D341Med (cell line): ENCODE measurements around the gene ITGA4.
"Not testable (repeated sequence)": the region's sequence is repeated elsewhere in the genome, so short reads cannot be mapped to it uniquely, and the experiment has no call there.

Experiments used
- DNase-seq: peaks from one replicate; pipeline ENCODE4 v3.0.0; 2012; ENCODE audit warnings: low spot score

Gene ITGA4

GRCh38 chr2:181457121-181457740, at the start of gene ITGA4:
TSS of gene ITGA4 (plus strand) at chr2:181457386. CDS start at chr2:181457655, 269 bp downstream.
- DNase-seq = peak; percentile 95

- DNase-seq = no peak
Measured at GRCh38 chr2:181408861-181409260, 48.3 kb upstream of the ITGA4 start.

DNA sequence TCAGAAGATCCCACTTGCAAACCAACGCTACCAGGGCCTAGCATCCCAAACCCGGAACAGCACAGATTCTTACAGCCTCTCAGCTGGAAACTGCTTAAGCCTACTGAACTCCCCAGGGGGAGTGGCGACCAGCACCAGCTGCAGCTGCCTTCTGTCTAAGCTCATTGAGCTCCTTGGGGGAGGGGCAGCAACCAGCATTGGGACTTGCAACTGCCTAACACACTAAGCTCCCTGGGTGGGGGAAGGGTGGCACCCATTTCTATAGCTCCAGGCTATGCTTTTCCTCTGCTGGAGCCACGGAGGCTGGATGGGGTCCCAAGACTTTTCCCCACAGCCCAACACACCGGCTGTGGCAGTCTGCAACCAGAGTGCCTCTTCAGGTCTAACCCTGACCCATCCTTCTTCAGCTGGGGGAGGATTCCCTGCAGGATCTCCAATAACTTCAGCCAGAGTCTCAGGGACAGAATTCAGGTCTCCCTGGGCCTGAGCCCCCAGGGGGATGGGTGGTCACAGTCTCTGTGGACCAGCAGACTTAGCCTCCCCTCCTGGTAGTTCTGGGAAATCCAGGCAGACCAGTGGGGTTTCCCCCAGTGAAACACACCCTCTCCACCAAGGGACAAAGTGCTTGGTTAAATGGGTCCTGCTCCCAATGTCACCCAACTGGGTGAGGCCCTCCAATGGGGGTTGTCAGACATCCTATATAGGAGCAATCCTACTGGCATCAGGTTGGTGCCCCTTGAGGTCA, 45.9 kb upstream of the ITGA4 start:
- peak; percentile 80 for DNase-seq

DNA sequence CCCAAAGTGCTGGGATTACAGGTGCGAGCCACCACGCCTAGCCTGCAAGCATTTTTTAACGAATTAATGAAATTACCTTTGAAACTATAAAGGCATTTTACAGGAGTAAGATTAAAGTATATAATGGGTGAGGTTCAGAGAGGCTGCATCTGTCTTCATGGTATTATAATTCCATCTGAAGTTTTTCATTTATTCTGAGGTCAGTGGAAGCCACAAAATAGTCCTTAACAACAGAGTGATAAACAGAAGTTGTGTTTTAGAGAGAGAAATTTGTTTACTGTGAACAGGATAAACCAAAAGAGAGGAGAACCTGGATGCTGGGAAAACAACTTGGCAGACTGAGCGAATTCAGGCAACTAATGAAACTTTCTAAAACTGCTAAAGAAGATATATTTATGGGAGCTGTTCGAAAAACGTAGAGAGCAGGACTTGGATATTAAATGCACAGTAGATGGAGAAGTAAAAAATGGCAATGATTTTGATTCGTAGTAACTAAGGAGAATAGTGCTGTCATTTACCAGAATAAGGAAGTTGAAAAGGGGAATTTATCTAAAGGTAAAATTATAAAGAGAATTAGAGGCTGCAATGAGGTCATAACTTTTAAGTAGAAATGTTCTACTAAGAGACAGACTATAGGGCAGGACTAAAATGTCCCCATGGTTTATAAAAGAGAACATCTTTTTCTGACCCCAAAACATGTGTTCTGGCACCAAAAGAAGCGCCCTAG, 37.9 kb upstream of the ITGA4 start:
- DNase-seq = no peak

DNA sequence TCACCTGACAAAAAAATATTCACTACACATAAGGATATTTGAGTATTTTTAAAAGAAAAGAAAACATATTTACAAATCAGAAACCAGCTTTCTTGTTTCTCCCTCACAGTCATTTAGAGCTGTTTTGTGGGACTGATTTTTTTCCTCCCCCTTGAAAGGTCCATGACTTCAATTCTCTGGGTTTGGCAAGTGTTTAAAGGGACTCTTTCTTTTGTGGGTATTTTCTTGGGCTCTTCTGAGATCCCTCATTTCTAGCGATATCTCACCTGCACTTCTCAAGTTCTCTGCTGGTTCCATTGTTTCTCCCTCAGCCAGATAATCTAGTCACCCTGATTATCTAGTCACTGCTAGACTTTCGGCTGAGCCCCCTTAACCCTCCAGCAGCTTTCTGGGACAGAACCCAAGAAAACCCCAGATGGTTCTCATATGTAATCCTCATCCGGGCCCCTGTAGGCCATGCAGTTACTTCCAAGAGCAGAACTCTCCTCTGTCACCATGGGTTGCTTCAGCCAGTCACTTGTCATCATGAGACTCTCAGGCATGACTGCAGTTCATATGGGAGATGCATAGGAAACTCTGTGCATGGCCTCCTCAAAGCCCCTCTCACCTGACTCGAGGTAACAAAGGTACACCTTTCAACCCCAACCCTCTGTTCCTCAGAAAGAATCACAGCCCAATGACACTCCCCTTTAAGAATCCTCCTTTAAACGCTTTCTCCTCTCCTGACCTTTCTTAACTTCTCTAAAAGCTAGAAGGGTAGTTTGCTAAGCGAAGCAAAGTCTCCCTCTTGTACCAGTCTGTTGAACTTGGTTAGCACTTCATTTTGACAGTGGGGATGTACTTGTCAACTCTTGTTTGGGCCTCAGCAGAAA, 36.7 kb upstream of the ITGA4 start:
- no peak for DNase-seq

GRCh38 chr2:181421131-181421458, 36.1 kb upstream of the ITGA4 start:
- no peak for DNase-seq

DNA sequence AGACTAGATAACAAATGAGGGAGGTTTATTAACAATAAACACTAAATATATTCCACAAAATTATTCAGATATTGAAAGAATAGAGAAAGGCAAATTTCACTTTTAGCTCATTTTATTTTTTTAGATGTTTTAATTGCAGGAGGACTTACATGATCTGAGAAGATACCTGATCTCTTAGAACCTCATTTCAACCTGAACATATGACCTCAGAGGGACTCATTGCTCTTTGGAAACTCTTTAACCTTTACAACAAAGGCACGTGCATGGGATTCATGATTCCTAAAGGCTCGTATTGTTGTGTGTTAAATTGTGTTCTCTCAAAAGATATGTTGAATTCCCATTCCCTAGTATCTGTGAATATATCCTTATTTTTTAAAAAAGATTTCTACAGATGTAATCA, 35.7 kb upstream of the ITGA4 start:
- no peak for DNase-seq

DNA sequence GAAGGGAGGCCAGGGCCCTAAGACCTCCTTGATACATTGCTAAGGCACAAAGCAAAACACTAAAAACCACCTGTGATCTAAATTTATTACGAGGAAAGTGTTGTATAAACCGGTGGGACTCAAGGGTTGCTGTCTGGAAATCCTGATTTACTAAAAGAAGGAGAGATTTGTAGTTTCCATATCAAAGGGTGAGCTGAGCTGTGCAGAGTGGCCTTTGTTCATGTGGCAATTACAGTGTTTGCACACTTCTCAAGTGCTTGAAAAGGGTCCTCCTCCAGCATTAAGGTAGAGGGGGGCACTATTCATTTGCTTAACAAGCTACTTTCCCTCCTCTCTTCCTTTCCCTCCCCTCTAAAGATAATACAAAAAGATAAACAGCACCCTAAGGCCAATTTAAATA, 30.5 kb upstream of the ITGA4 start:
- no peak for DNase-seq

- no peak for DNase-seq
Measured at GRCh38 chr2:181430406-181431118, 26.6 kb upstream of the ITGA4 start.

- DNase-seq = no peak
Measured at GRCh38 chr2:181431674-181432073, 25.5 kb upstream of the ITGA4 start.

DNA sequence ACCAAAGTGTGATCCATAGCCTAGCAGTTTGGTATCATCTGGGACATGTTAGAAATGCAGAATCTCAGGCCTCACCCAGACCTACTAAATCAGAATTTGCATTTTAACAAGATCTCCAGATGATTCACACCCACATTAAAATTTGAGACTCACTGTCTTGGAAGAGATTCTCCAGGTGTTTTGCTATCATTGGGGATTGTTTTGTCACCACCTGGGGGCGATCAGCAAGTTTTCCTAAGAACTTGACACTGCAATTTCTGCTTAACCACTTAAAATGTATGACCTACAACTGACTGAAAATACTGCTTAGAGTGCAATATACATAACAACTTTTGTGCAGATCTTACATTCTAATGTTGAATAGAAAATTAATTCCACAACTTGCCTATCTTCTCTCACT, 18.9 kb upstream of the ITGA4 start:
- peak; percentile 24 for DNase-seq

GRCh38 chr2:181440344-181440743, 16.8 kb upstream of the ITGA4 start:
- DNase-seq = no peak

- DNase-seq = no peak
Measured at GRCh38 chr2:181440919-181441318, 16.3 kb upstream of the ITGA4 start.

DNA sequence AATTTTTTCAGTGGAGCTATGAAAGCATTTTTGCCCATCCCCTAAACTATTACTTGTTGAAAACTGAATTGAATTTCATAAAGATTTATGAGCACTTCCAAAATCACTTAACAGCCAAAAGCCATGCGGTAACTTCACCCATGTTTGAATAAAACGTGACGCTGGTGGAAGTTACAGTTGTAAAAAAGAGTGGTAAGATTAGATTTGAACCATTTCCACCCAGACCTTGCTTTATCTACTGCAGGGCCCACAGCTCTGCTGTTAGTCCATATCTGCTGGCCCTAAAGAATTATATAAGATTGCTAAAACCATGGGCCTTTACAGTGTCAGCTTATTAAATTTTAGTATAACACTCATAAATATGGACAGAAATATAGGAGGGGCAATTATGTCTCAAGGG, 15.5 kb upstream of the ITGA4 start:
- DNase-seq = no peak

- no peak for DNase-seq
Measured at GRCh38 chr2:181444654-181445053, 12.5 kb upstream of the ITGA4 start.

- DNase-seq = no peak
Measured at GRCh38 chr2:181446985-181447384, 10.2 kb upstream of the ITGA4 start.

DNA sequence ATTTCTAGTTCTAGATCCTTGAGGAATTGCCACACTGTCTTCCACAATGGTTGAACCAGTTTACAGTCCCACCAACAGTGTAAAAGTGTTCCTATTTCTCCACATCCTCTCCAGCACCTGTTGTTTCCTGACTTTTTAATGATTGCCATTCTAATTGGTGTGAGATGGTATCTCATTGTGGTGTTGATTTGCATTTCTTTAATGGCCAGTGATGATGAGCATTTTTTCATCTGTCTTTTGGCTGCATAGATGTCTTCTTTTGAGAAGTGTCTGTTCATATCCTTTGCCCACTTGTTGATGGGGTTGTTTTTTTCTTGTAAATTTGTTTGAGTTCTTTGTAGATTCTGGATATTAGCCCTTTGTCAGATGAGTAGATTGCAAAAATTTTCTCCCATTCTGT, 7.9 kb upstream of the ITGA4 start:
- DNase-seq = not testable (repeated sequence)

DNA sequence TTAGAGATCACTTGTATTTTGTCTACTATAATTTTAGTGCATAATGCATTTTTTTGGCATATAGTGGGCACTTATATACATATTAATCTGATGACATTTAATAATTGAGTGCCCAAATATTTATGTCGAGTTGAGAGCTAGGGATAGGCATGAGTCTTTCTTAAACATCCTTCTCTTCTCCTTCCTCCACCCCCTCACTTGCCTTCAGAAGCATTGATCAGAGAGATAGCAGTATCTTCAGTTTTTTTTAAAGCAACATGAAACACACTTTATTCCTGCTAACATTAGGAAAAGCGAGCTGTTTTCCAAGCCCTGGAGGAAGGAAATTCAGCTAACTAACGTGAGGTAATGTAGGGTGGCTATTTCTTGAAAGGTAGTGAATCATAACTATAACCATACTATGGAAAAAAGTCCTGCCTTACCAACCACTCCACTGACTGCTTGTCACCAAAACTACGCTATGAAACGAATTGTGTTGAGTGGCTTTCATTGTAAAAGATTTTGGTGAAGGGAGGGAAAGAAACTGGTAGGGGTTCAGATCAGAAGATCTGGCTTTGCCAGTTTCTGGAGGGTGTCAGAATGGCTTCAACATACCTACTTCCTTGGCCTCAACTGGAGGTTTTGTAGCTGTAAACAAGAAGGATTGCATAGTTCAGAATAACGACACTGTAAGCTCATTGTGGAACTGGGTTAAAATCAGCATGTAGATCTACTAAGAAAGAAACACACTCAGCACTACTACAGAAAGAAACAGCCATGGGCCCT, 2.3 kb upstream of the ITGA4 start:
- DNase-seq = no peak

GRCh38 chr2:181456660-181457120, 496 bp upstream of the ITGA4 start:
- DNase-seq = no peak

DNA sequence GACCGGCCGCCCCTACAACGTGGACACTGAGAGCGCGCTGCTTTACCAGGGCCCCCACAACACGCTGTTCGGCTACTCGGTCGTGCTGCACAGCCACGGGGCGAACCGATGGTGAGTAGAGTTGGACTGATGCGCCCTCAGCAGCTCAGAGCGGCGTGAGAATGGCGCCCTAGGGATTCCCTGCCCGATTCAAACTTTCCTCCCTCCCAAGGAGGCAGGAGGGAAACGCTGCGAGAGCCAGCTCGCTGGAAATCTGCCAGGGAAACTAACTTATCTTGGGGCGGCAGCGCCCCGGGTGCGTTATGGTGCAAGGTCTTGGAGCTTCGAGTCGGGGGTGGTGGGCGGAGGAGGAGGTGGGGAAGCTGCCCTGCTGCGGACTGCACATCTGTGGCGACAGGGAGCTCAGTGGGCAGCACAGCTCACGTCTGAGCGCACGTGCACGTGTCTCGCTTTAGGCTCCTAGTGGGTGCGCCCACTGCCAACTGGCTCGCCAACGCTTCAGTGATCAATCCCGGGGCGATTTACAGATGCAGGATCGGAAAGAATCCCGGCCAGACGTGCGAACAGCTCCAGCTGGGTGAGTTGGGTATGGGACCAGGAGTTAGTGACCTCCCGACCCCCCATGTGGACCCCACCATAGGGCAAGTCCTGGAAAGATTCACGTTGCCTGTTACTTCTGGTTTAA, 697 bp downstream of the ITGA4 start:
- DNase-seq = no peak
